ENCODE measurements around the gene STAG3.
"Not testable (repeated sequence)": the region's sequence is repeated elsewhere in the genome, so short reads cannot be mapped to it uniquely, and the experiment has no call there.

The STAG3 gene

GRCh38 chr7:100176096-100177044 lies 1.3 kb upstream of the STAG3 start:
- DNase-seq (ENCODE audit: low read depth), result no peak
- peak overlapping the region; percentile 75 for H3K4me3 ChIP-seq (ENCODE audit: low read length)

GRCh38 chr7:100180084-100180483 lies 2.4 kb downstream of the STAG3 start:
- not testable (repeated sequence) for DNase-seq (ENCODE audit: low read depth)

More at GRCh38 chr7:100176096-100177044, 1.3 kb upstream of the STAG3 start:
- TF ChIP-seq, protein P1, sequence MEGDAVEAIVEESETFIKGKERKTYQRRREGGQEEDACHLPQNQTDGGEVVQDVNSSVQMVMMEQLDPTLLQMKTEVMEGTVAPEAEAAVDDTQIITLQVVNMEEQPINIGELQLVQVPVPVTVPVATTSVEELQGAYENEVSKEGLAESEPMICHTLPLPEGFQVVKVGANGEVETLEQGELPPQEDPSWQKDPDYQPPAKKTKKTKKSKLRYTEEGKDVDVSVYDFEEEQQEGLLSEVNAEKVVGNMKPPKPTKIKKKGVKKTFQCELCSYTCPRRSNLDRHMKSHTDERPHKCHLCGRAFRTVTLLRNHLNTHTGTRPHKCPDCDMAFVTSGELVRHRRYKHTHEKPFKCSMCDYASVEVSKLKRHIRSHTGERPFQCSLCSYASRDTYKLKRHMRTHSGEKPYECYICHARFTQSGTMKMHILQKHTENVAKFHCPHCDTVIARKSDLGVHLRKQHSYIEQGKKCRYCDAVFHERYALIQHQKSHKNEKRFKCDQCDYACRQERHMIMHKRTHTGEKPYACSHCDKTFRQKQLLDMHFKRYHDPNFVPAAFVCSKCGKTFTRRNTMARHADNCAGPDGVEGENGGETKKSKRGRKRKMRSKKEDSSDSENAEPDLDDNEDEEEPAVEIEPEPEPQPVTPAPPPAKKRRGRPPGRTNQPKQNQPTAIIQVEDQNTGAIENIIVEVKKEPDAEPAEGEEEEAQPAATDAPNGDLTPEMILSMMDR (IDR thresholded peaks at IDR 0.05; ENCODE audit: insufficient read depth, low read depth, low read length, missing control alignments), result no peak

DNA sequence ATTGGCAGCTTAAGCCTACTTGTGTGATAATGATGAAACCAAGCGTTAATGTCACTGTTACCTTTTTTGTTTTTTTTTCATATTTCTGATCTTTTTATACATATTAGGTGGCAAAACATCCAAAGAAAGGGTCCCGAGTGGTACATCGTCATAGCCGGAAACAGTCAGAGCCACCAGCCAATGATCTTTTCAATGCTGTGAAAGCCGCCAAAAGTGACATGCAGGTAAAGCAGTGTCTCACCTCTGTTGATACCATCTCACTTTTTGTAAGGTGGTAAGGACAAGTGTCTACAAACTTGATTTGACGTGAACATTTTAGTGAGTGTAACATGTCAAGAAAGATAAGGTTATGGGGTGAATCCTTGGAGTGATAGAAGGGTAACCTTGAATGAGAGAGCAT lies 4.9 kb downstream of the STAG3 start:
- not testable (repeated sequence) for H3K4me3 ChIP-seq (ENCODE audit: low read length); DNase-seq (ENCODE audit: low read depth)

More at GRCh38 chr7:100180084-100180483, 2.4 kb downstream of the STAG3 start:
- H3K4me3 ChIP-seq (ENCODE audit: low read length), result not testable (repeated sequence)

DNA sequence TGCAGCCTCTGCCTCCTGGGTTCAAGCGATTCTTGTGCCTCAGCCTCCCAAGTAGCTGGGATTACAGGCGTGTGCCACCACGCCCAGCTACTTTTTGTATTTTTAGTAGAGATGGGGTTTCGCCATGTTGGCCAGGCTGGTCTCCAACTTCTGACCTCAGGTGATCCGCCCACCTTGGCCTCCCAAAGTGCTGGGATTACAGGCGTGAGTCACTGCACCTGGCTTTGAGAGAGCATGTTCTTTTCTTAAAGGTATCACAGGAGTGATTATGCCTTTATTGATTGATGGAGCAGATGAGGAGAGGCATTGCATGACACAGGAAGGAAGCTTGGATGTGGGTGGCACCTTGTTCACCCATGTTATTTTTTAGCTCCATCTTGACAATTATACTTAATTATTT lies 5.4 kb downstream of the STAG3 start:
- H3K4me3 ChIP-seq (ENCODE audit: low read length); DNase-seq (ENCODE audit: low read depth): not testable (repeated sequence)

DNA sequence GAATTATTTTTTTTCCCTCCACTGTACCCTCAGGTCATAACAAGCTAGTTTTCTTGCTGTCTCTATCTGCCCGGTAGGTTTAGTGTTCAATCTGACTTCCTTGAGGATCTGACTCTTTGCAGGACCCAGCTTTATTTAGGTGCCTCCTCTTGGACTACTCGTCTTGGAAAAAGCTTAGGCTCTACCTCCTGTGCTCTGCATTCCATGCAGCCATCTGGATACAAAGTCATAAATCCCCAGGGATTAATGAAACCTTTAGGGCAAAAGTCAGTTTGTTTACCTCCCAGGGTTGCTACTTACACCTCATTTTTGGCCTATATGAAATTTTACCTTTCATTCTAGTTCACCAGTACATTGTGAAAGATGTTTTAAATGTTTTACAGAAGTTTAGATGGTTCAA lies 8.0 kb downstream of the STAG3 start:
- DNase-seq (ENCODE audit: low read depth), result no peak
- TF ChIP-seq, protein P1 (IDR thresholded peaks at IDR 0.05; ENCODE audit: insufficient read depth, low read depth, low read length, missing control alignments), result no peak
- no peak overlapping the region for H3K4me3 ChIP-seq (ENCODE audit: low read length)

DNA sequence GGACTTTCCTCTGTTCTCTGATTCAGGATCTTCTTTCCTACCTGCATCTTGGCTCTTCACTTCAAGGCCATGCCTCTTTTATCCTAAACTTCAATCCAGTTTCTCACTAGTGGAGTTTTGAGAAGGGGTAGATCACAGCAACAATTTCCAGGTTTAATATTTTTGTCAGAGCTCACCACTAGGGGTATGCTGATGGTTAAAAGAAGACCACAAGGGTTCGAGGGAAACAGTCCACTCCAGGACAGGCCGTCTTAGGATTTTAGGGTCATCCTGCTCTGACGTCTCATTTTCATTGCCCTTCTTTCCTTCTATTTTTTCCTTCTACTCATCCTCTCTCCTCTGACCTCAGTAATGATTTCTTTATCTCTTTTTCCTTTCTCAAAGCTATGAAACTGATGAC lies 11.3 kb downstream of the STAG3 start:
- no peak overlapping the region for H3K4me3 ChIP-seq (ENCODE audit: low read length)
- no peak for DNase-seq (ENCODE audit: low read depth)
- TF ChIP-seq, protein P1 (IDR thresholded peaks at IDR 0.05; ENCODE audit: insufficient read depth, low read depth, low read length, missing control alignments), result no peak

DNA sequence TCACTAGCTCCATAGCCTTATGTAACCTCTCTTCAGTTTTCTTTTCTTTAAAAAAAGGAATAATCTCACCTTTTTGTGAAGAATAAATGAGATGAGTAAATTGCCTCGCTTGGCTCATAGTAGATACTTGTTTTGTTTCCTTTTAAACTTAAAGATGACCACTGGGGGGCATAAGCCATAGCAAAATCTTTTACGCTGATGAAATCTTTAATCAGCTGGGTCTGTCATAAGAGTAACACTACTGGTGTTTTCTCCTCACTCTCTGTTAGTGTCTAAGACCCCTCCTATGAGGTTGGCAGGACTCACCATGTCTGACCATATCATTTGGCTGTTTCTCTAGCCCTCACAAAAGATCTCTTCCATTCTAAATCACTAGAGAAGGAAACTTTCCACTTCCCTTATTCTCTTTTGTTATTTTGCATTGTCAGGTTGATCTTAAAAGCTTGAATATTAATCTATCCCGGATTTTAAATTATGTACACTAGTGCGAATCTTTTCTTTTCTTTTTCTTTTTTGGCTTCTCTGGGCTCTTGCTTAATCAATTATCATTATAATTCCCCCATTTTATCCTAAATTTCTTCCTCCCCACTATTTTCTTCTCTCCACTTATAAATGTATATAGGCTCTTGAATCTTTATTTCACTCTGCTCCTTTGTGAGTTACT lies 12.5 kb downstream of the STAG3 start:
- DNase-seq (ENCODE audit: low read depth), result peak; percentile 47
- TF ChIP-seq, protein P1 (IDR thresholded peaks at IDR 0.05; ENCODE audit: insufficient read depth, low read depth, low read length, missing control alignments), result peak; percentile 14
- H3K4me3 ChIP-seq (ENCODE audit: low read length), result no peak overlapping the region

GRCh38 chr7:100191775-100192174 lies 14.1 kb downstream of the STAG3 start:
- H3K4me3 ChIP-seq (ENCODE audit: low read length), result no peak overlapping the region
- DNase-seq (ENCODE audit: low read depth), result no peak
- TF ChIP-seq, protein P1 (IDR thresholded peaks at IDR 0.05; ENCODE audit: insufficient read depth, low read depth, low read length, missing control alignments), result no peak

- not testable (repeated sequence) for DNase-seq (ENCODE audit: low read depth); H3K4me3 ChIP-seq (ENCODE audit: low read length)
Observed at GRCh38 chr7:100192281-100192862, 14.7 kb downstream of the STAG3 start.

All from epithelial cell of esophagus (primary cell).